CD4-positive, alpha-beta T cell (primary cell): Measurements from ENCODE around the gene HIC1. TPM values are rescaled to one million over a fixed set of nuclear protein-coding genes. Genes with fewer than 3 reads are reported as not detected.

Source experiments
- ATAC-seq: fragments of 200-7000 bp; cut with Tn5 transposase; one replicate; pipeline ENCODE4 v1.10.0; 2022; ENCODE audit warnings: mild to moderate bottlenecking; ENCODE audit not compliant: poor library complexity
- CTCF ChIA-PET: fragments of 350-600 bp; sonication (Branson Sonifier 250); formaldehyde crosslinking; loops from one replicate; lab custom pipeline; 2021; ENCODE audit warnings: antibody characterized with exemption, inconsistent platforms; lab: Charles Lee
- POLR2A ChIA-PET: fragments of 350-600 bp; sonication (Branson Sonifier 250); formaldehyde crosslinking; loops from one replicate; lab custom pipeline; 2021; ENCODE audit warnings: antibody characterized with exemption, inconsistent platforms; lab: Charles Lee
- DNase-seq, 14 experiments: peaks; one replicate each; pipeline ENCODE4 v3.0.0-alpha.2; 2013 to 2020; ENCODE audit warnings: mixed read lengths in 2 of 14
- H3K27ac ChIP-seq, 2 donors: one replicate each; pipeline versions ENCODE4 v1.5.1 to v1.7.0; 2013; ENCODE audit warnings: low read length in 2 of 2, low read depth in 1 of 2, mild to moderate bottlenecking in 1 of 2
- H3K27me3 ChIP-seq, 2 experiments: 1 replicate in 1 of 2; 2 replicates in 1 of 2; pipeline versions ENCODE4 v1.6.1 to v1.7.0; 2013; ENCODE audit warnings: low read length in 2 of 2, control low read depth in 1 of 2, mild to moderate bottlenecking in 1 of 2, moderate library complexity in 1 of 2; ENCODE audit not compliant: insufficient read depth in 2 of 2, control insufficient read depth in 1 of 2
- H3K36me3 ChIP-seq: one replicate; pipeline ENCODE4 v1.6.1; 2013; ENCODE audit warnings: low read length, control low read depth; ENCODE audit not compliant: insufficient read depth
- H3K4me1 ChIP-seq: one replicate; pipeline ENCODE4 v1.6.1; 2013; ENCODE audit warnings: low read length, control low read depth; ENCODE audit not compliant: insufficient read depth
- H3K4me3 ChIP-seq: one replicate; pipeline ENCODE4 v1.5.1; 2013; ENCODE audit warnings: mild to moderate bottlenecking, low read length, moderate library complexity
- H3K9me3 ChIP-seq, 2 experiments: 1 replicate in 1 of 2; 2 replicates in 1 of 2; pipeline versions ENCODE4 v1.6.1 to v1.7.0; 2013; ENCODE audit warnings: low read length in 2 of 2, mild to moderate bottlenecking in 2 of 2, control low read depth in 1 of 2, moderate library complexity in 1 of 2; ENCODE audit not compliant: control insufficient read depth in 1 of 2, insufficient read depth in 1 of 2
- H3K27ac Mint-ChIP-seq: one replicate; pipeline ENCODE4 v1.8.0; 2020; ENCODE audit warnings: mixed read lengths
- H3K27me3 Mint-ChIP-seq: one replicate; pipeline ENCODE4 v1.8.0; 2021; ENCODE audit warnings: mixed read lengths
- H3K36me3 Mint-ChIP-seq: one replicate; pipeline ENCODE4 v1.8.0; 2021; ENCODE audit warnings: low read depth, mixed read lengths
- H3K4me1 Mint-ChIP-seq: one replicate; pipeline ENCODE4 v1.8.0; 2021; ENCODE audit warnings: low read depth, mixed read lengths
- H3K4me3 Mint-ChIP-seq: one replicate; pipeline ENCODE4 v1.8.0; 2020; ENCODE audit warnings: mild to moderate bottlenecking, mixed read lengths
- H3K9me3 Mint-ChIP-seq: one replicate; pipeline ENCODE4 v1.8.0; 2020; ENCODE audit warnings: mixed read lengths
- CTCF ChIP-seq: fragments of 200-600 bp; IDR thresholded peaks from one replicate; pipeline ENCODE4 v1.8.0; 2022; ENCODE audit warnings: antibody characterized with exemption, mild to moderate bottlenecking
- intact Hi-C, 2 experiments: fragments of 100-400 bp; cut with DNase I in 1 of 2; cut with micrococcal nuclease in 1 of 2; formaldehyde crosslinking; loops; one replicate each; pipeline versions ENCODE4 v1.15.1 to v1.9.0; 2023 to 2025; cut with DNase I, micrococcal nuclease
- total RNA-seq, 174 experiments: library from RNA in 2 of 174; stranded (reverse) in 2 of 174; gene quantifications; one replicate each; pipeline ENCODE4 v1.2.3 and lab custom pipeline; 2021 to 2026

Gene HIC1
- total RNA-seq, 2 experiments from 2014 or later: 2.4 to 3.0 TPM

DNA sequence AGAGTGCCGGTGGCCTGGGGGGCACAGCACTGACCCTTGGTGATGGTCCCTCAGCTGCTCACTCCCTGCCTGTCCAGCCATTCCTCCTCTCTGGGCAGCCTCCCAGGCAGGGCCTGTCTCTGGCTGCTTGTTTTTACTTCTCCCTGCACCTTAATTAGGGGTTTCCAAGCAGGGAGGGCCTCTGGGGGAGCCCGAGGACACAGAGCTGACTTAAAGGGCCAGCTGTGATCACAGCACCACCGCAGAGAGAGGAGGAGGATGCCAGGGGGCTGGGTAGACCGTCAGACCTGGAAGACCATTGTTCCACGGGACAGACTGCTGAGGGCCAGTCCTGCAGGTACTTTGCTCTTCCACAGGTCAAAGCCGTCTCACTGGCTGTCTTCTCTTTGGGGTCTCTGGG is 26.2 kb upstream of the HIC1 start:
- no peak overlapping the region for H3K27ac Mint-ChIP-seq
- peak overlapping the region; percentile 79 for H3K4me3 Mint-ChIP-seq
- ChIA-PET CTCF (interaction anchor here (0.7 kb wide), 1 partner anchor 26 kb away, joined by 3 read pairs; the partner anchor contains the start of gene HIC1), POLR2A (no interaction called here)
- H3K9me3 ChIP-seq: peaks cover 0 to 6% of the 10 kb centered on the region in 2 experiments
- H3K4me3 ChIP-seq: no peak overlapping the region
- peaks cover 54% of the 10 kb centered on the region for H3K4me1 ChIP-seq
- DNase-seq (no peak), ATAC-seq (no peak)
- H3K27me3 Mint-ChIP-seq: peaks cover 27% of the 10 kb centered on the region
- peaks cover 34% of the 10 kb centered on the region for H3K4me1 Mint-ChIP-seq
- H3K36me3 Mint-ChIP-seq: peaks cover 21% of the 10 kb centered on the region
- no peak overlapping the region for H3K27ac ChIP-seq
- intact Hi-C loops: loop anchor here (5.0 kb wide), 3 partner anchors 146 to 381 kb away; partner anchors contain the start of genes RILP (in 1 of the 2), SCARF1 (in 1 of the 2) and WDR81 (in 1 of the 2)
- H3K27me3 ChIP-seq: peaks cover 16 to 23% of the 10 kb centered on the region in 2 experiments
- H3K36me3 ChIP-seq: peaks cover 6% of the 10 kb centered on the region
- H3K9me3 Mint-ChIP-seq: no peaks in the 10 kb centered on the region
- no peak for TF ChIP-seq CTCF

DNA sequence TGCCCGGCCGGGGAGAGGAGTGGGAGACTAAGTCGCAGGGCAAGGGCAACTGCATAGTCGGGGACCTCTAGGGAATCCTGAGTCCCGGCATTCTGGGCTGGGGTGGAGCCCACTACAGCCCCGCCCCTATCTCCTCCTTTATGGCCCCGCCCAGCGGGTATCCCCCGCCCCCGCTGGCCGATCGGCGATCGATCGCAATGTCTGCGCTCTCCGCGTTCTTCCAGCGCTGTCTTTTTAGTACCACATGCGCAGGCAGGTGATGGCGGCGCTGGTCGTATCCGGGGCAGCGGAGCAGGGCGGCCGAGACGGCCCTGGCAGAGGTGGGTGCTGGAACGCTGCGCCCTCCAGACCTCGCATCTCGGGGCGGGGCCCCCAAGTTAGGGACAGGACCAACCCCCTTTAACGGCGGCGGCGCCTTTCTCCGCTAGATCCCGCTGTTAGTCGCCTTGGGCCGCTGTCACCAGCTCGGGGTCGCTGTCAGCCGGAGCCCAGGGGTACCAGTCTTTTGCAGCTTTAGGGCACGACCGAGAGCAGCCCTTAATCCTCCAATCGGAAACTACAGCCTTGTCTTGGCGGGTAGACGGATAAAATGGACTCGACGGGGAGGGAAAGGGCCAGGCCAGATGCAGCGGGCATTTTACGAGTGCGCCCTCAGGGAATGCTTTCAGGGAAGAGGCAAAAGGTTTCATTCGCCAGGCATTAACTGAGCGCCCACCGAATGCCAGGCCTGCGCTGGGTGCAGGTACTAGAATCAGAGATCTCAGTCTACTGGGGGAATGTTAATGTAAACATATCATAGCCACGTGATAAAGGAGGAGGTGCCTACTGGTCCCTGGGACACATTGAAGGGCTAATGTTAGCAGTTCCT is 24.8 kb upstream of the HIC1 start, which contains the start of gene DPH1:
Gene DPH1, plus strand, starts transcription at position 243 of the 868 bp plus-strand sequence. Its CDS starts 17 bp downstream, at position 260.
- Histone ChIP-seq H3K27me3 (peaks cover 12 to 16% of the 10 kb centered on the region in 2 experiments), H3K9me3 (peaks cover 0 to 6% of the 10 kb centered on the region in 2 experiments), H3K4me3 (peak within 1 kb of the TSS; percentile 100), H3K4me1 (peaks cover 45% of the 10 kb centered on the region), H3K27ac (peak within 1 kb of the TSS; percentile 60 to 70), H3K36me3 (peaks cover 14% of the 10 kb centered on the region)
- Mint-ChIP-seq H3K36me3 (peaks cover 21% of the 10 kb centered on the region), H3K4me3 (peak within 1 kb of the TSS; percentile 94), H3K4me1 (peaks cover 34% of the 10 kb centered on the region), H3K9me3 (no peaks in the 10 kb centered on the region), H3K27ac (peak within 1 kb of the TSS; percentile 86), H3K27me3 (peaks cover 26% of the 10 kb centered on the region)
- ChIA-PET CTCF (interaction anchor here (1.8 kb wide), 1 partner anchor 11 kb away, joined by 6 read pairs; the partner anchor contains the start of gene OVCA2), POLR2A (interaction anchor here (1.0 to 2.2 kb wide), 2 partner anchors 10 to 17 kb away, joined by 3 to 6 read pairs; no protein-coding TSS in a partner anchor)
- peak; percentile 74 to 92 (median 81) for DNase-seq
- no peak for TF ChIP-seq CTCF
- intact Hi-C loops: loop anchor here (1.0 to 5.0 kb wide), 6 partner anchors 11 to 682 kb away; partner anchors contain the start of genes CLUH (in 1 of the 2), RILP (in 1 of the 2), SCARF1 (in 1 of the 2) and WDR81 (in 1 of the 2)
- ATAC-seq: peak; percentile 82

GRCh38 chr17:2030779-2031163 is 24.1 kb upstream of the HIC1 start:
- TF ChIP-seq CTCF: peak; percentile 20
- Histone ChIP-seq H3K27me3 (peaks cover 7 to 13% of the 10 kb centered on the region in 2 experiments), H3K4me1 (peaks cover 39% of the 10 kb centered on the region), H3K27ac (no peak overlapping the region), H3K36me3 (peaks cover 18% of the 10 kb centered on the region), H3K9me3 (peaks cover 0 to 6% of the 10 kb centered on the region in 2 experiments), H3K4me3 (peak overlapping the region; percentile 100)
- ChIA-PET CTCF (interaction anchor here (1.8 kb wide), 1 partner anchor 11 kb away, joined by 6 read pairs; the partner anchor contains the start of gene OVCA2), POLR2A (interaction anchor here (1.0 to 2.2 kb wide), 2 partner anchors 10 to 17 kb away, joined by 3 to 6 read pairs; no protein-coding TSS in a partner anchor)
- ATAC-seq (no peak), DNase-seq (no peak)
- H3K36me3 Mint-ChIP-seq: peaks cover 21% of the 10 kb centered on the region
- H3K4me1 Mint-ChIP-seq: peaks cover 28% of the 10 kb centered on the region
- peaks cover 20% of the 10 kb centered on the region for H3K27me3 Mint-ChIP-seq
- peak overlapping the region; percentile 94 for H3K4me3 Mint-ChIP-seq
- H3K27ac Mint-ChIP-seq: peak overlapping the region; percentile 86
- intact Hi-C loops: loop anchor here (1.0 to 5.0 kb wide), 3 partner anchors 11 to 682 kb away; partner anchors contain the start of gene CLUH (in 1 of the 2)
- H3K9me3 Mint-ChIP-seq: no peaks in the 10 kb centered on the region
